Mammary epithelial cell (primary cell): Measurements from ENCODE around the gene SLC2A5.

Experiments
- CTCF ChIP-seq, 2 donors: IDR thresholded peaks in 1 of 2; conservative IDR thresholded peaks in 1 of 2; 2 replicates each; pipeline ENCODE4 v1.5.1; 2011 to 2012; ENCODE audit warnings: inconsistent platforms in 2 of 2, low read length in 2 of 2, mild to moderate bottlenecking in 2 of 2, control low read depth in 1 of 2, low read depth in 1 of 2; ENCODE audit not compliant: insufficient read depth in 1 of 2; ENCODE audit errors: extremely low read depth in 1 of 2
- EZH2 ChIP-seq: IDR thresholded peaks from 2 replicates; pipeline ENCODE4 v1.6.1; 2012; ENCODE audit warnings: low read length, inconsistent platforms, borderline replicate concordance

DNA sequence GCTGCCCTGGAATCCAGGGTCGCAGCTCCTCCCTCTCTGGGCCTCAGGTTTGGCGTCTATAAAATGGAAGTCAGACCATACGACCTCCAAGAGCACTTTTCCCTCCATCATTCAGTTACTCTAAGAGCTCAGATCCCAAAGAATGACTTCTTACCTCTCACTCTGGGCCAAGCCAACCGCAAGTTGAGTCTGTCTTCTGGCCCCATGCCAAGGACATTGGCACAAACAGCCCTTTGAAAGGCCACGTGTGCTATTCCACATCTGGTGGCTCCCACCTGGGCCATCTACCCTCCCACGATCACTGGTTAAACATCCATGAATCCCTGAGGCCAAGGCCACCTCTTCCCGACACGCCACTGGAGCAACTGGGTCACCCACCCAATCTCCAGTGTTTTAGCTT lies 55.6 kb downstream of the SLC2A5 start:
- no peak for TF ChIP-seq CTCF (conservative IDR thresholded peaks at IDR 0.05 in 1 of 2, IDR thresholded peaks at IDR 0.05 in 1 of 2; ENCODE audit: extremely low read depth in 1 of 2, insufficient read depth in 1 of 2, low read depth in 1 of 2, low read length in 2 of 2)
- TF ChIP-seq EZH2: no peak
